Mononuclear cell (primary cell): Measurements from ENCODE around the gene CAMKMT. TPM values are rescaled to one million over a fixed set of nuclear protein-coding genes. Genes with fewer than 3 reads are reported as not detected.

Experiments used
- H3K27me3 ChIP-seq: 2 replicates; pipeline ENCODE4 v1.6.0; 2011; ENCODE audit warnings: low read length, control low read depth; ENCODE audit not compliant: insufficient read depth
- H3K4me1 ChIP-seq: 2 replicates; pipeline ENCODE4 v1.5.1; 2011; ENCODE audit warnings: mild to moderate bottlenecking, low read length, control low read depth; ENCODE audit not compliant: insufficient read depth
- H3K4me3 ChIP-seq: 2 replicates; pipeline ENCODE4 v1.5.1; 2011; ENCODE audit warnings: mild to moderate bottlenecking, low read length, moderate library complexity
- H3K9me3 ChIP-seq: 2 replicates; pipeline ENCODE4 v1.5.1; 2011; ENCODE audit warnings: low read depth, mild to moderate bottlenecking, control low read depth, low read length
- total RNA-seq: library from RNA; depleted of rRNA; stranded (reverse); fragments of >200 nt; gene quantifications from one replicate; pipeline ENCODE4 v1.2.3, GENCODE V29; 2012

Gene CAMKMT
- total RNA-seq, 1 donor = 13.9 TPM

DNA sequence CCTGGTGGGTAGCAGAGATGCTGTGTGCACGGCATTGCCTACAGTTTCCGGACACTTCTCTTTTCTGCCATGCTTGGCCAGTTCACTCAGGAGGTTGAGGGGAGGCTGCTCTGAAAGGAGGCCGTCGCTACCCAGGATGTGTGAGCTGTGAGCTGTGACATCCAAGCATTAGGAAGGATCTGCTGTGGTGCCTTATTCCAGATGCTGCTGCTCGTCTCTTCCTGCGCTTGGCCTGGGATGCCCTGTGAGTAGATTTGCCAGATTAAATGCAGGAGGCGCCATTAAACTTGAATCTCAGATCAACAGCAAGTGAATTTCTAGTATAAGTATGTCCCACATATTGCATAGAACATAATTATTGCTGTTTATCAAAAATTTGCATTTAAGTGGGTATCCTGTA lies 455.5 kb downstream of the CAMKMT start:
- no peak overlapping the region for H3K4me3 ChIP-seq
- peaks cover 5% of the 10 kb centered on the region for H3K27me3 ChIP-seq
- no peaks in the 10 kb centered on the region for H3K9me3 ChIP-seq
- H3K4me1 ChIP-seq = no peaks in the 10 kb centered on the region

DNA sequence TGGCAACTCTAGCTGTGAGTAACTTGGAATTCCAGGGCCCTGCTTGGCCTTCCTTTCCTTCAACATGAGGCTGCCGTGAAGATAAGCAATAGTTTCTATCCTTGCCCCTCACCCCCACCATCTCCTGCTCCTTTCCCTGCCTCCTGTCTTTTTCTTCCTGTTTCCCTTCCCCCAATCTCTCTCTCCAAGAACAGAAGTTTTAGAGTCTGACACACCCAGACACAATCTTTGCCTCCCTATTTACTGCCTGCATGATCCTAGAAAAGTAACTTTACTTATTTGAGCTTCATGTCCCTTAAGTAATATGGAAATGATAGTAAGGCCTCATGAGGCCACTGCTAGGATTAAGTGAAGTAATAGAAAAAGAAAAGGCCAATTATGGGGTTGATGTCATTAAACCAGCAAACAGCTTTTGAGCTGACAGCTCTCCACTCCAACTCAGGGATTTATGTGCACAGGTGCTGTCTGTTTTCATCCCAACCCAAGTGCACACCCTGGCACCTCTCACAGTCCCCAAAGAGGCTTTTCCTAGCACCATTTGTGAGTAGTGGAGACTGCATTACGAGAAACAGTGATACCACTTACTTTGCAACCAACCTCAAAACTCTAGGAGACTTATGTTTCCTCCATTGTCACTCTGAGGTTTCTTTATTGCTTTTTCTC lies 456.1 kb downstream of the CAMKMT start:
- Histone ChIP-seq H3K27me3 (no peaks in the 10 kb centered on the region), H3K4me3 (no peak overlapping the region), H3K9me3 (no peaks in the 10 kb centered on the region), H3K4me1 (no peaks in the 10 kb centered on the region)

DNA sequence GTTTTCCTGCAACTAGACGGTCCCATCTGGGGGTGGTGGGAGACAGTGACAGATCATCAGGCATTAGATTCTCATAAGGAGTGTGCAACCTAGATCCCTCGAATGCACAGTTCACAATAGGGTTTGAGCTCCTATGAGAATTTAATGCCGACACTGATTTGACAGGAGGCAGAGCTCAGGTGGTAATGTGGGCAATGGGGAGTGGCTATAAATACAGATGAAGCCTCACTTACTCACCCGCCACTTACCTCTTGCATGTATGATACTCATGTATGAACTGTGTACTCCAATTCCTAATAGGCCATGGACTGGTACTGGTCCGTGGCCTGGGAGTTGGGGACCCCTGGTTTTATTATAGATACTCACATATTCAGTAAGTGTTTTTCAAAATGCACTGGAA lies 457.3 kb downstream of the CAMKMT start:
- Histone ChIP-seq H3K4me1 (no peaks in the 10 kb centered on the region), H3K27me3 (no peaks in the 10 kb centered on the region), H3K9me3 (no peaks in the 10 kb centered on the region), H3K4me3 (no peak overlapping the region)

DNA sequence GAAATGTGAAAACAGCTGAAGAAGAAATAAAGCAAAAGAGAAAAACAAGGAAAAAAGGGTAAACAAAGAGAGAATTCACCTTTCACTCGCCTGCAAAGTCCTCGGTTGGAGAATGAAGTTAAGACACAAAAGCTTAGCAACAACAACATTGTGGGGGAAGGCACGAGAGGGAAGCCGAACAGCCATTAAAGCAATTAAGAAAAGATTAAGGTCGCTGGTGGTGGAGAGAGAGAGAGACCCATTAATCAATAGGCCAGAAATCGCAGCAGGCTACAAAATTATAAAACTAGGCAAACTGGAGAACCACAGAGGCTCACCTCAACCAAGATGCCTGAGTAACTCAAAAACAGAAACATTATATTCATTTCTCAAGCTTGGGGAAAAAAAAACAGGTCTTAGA lies 459.8 kb downstream of the CAMKMT start:
- H3K9me3 ChIP-seq = no peaks in the 10 kb centered on the region
- no peaks in the 10 kb centered on the region for H3K4me1 ChIP-seq
- H3K27me3 ChIP-seq = no peaks in the 10 kb centered on the region
- no peak overlapping the region for H3K4me3 ChIP-seq

DNA sequence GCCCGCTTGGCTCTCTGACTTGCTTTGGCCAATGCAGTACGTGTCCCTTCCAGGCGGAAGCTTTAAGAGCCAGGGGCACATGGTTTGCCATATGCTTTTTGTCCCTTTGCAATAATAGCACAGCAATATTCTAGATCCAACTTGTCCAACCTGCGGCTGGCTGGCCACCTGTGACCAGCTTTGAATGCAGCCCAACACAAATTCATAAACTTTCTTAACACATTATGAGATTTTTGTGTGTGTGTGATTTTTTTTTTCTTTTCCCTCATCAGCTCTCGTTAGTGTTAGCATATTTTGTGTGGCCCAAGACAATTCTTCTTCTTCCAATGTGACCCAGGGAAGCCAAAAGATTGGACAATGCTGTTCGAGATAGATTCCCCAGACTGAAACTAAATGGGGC lies 460.4 kb downstream of the CAMKMT start:
- Histone ChIP-seq H3K4me3 (no peak overlapping the region), H3K4me1 (no peaks in the 10 kb centered on the region), H3K27me3 (no peaks in the 10 kb centered on the region), H3K9me3 (no peaks in the 10 kb centered on the region)

Other genes starting within 250 kb of the CAMKMT start
- gene PPM1B, start 193.1 kb upstream of the CAMKMT start, total RNA-seq = 112 TPM
- 1.5 TPM for gene SLC3A1, start 86.5 kb upstream of the CAMKMT start, total RNA-seq
- 19.4 TPM for gene PREPL, start 453 bp upstream of the CAMKMT start, total RNA-seq